ENCODE results near the gene DGKZ. TPM values are rescaled to one million over a fixed set of nuclear protein-coding genes. Genes with fewer than 3 reads are reported as not detected.

DGKZ gene
- total and polyA plus RNA-seq, 2 of the 13 experiments (the other 11 are each of a cell fraction or from before 2014, with no cell fraction given): 15.8 to 20.7 TPM

- no peak for TF ChIP-seq ZSCAN5A (CRISPR knock-in tag; IDR thresholded peaks at IDR 0.05; ENCODE audit: borderline replicate concordance)
- no peak for TF ChIP-seq TCF7 (IDR thresholded peaks at IDR 0.05; ENCODE audit: low read depth)
- no peak for TF ChIP-seq ZSCAN12 (CRISPR knock-in tag; IDR thresholded peaks at IDR 0.05)
- peak; percentile 64 for TF ChIP-seq BHLHE40 (IDR thresholded peaks at IDR 0.05; ENCODE audit: low read length)
- no peak for TF ChIP-seq ZNF878 (CRISPR knock-in tag; IDR thresholded peaks at IDR 0.05)
- TF ChIP-seq BRD4 (CRISPR knock-in tag; IDR thresholded peaks at IDR 0.05): 0 out of 2 replicates have a peak, but pooled peaks have one; percentile 53
- no peak for TF ChIP-seq SOX6 (IDR thresholded peaks at IDR 0.05)
- TF ChIP-seq SOX6 (CRISPR knock-in tag; IDR thresholded peaks at IDR 0.05): peak; percentile 43
- TF ChIP-seq ZBTB4 (CRISPR knock-in tag; IDR thresholded peaks at IDR 0.05; ENCODE audit: borderline replicate concordance): peak; percentile 24; the same call in 1 of the 2 replicates
- no peak for TF ChIP-seq ZNF138 (CRISPR knock-in tag; IDR thresholded peaks at IDR 0.05; ENCODE audit: low read depth)
- TF ChIP-seq PREB (CRISPR knock-in tag; IDR thresholded peaks at IDR 0.05): no peak
- no peak for TF ChIP-seq SRSF9 (IDR thresholded peaks at IDR 0.05; ENCODE audit: borderline replicate concordance, insufficient read depth, low read depth, low read length, poor library complexity, severe bottlenecking)
- no peak for TF ChIP-seq WIZ (CRISPR knock-in tag; IDR thresholded peaks at IDR 0.05)
- no peak for TF ChIP-seq ZNF317 (CRISPR knock-in tag; IDR thresholded peaks at IDR 0.05)
- TF ChIP-seq ZMAT5 (CRISPR knock-in tag; IDR thresholded peaks at IDR 0.05; ENCODE audit: borderline replicate concordance, low read depth): no peak
- no peak for TF ChIP-seq ZBTB1 (CRISPR knock-in tag; IDR thresholded peaks at IDR 0.05; ENCODE audit: borderline replicate concordance)
- no peak for TF ChIP-seq ZNF615 (CRISPR knock-in tag; IDR thresholded peaks at IDR 0.05; ENCODE audit: borderline replicate concordance)
- TF ChIP-seq U2AF1 (optimal IDR thresholded peaks at IDR 0.05; ENCODE audit: low read depth, low read length): no peak
- TF ChIP-seq ZNF225 (CRISPR knock-in tag; IDR thresholded peaks at IDR 0.05): no peak; the same call in 1 of the 2 replicates
- TF ChIP-seq HDAC2 (CRISPR knock-in tag; IDR thresholded peaks at IDR 0.05): no peak
- TF ChIP-seq GFI1 (CRISPR knock-in tag; IDR thresholded peaks at IDR 0.05; ENCODE audit: borderline replicate concordance): no peak
These were observed 42.4 kb downstream of the DGKZ start (continued) for GRCh38 chr11:46389450-46390330.

Measured in HepG2 (cell line).